Urinary bladder (tissue), 4 donors: ENCODE results near the gene KRT38. TPM values are rescaled to one million over a fixed set of nuclear protein-coding genes. Genes with fewer than 3 reads are reported as not detected.

Experiments used
- DNase-seq: peaks from one replicate; pipeline ENCODE4 v3.0.0-alpha.2; 2015; ENCODE audit errors: extremely low spot score
- H3K27ac ChIP-seq: one replicate; pipeline ENCODE4 v1.5.1; 2013; ENCODE audit warnings: low read depth, mild to moderate bottlenecking, moderate library complexity
- H3K36me3 ChIP-seq: one replicate; pipeline ENCODE4 v1.6.1; 2013; ENCODE audit warnings: mild to moderate bottlenecking, moderate library complexity; ENCODE audit not compliant: insufficient read depth
- H3K4me1 ChIP-seq: one replicate; pipeline ENCODE4 v1.6.1; 2013; ENCODE audit warnings: mild to moderate bottlenecking, moderate library complexity; ENCODE audit not compliant: insufficient read depth
- H3K4me3 ChIP-seq: one replicate; pipeline ENCODE4 v1.5.1; 2013; ENCODE audit warnings: low read depth, low read length
- WGBS: extraction: QIAGEN DNeasy Blood & Tissue Kit; methylation state at CpG from one replicate; pipeline ENCODE4 v1.1.7; 2013; 5-methylcytosine and 5-hydroxymethylcytosine counted together
- polyA plus RNA-seq: library from polyadenylated mRNA; stranded (reverse); fragments of 200-250 nt; gene quantifications from one replicate; pipeline ENCODE4 v1.2.3, GENCODE V29; 2013
- total RNA-seq: library from RNA; depleted of rRNA; stranded (reverse); fragments of >200 nt; gene quantifications from one replicate; pipeline ENCODE4 v1.2.3, GENCODE V29; 2014
- donor health status: healthy with polysubstance abuse.
- donor health status: healthy.

KRT38 gene
- total RNA-seq (not detected), polyA plus RNA-seq (not detected)

- Histone ChIP-seq H3K4me1 (no peaks in the 10 kb centered on the region), H3K27ac (no peak within 1 kb of the TSS), H3K4me3 (no peak within 1 kb of the TSS), H3K36me3 (no peaks in the 10 kb centered on the region)
- no peak for DNase-seq
- WGBS: 94% methylated on average over 10 of the region's 10 CpGs
Observed at GRCh38 chr17:41440531-41441033, at the start of gene KRT38. Gene KRT38, minus strand, starts transcription at chr17:41440983. Its CDS starts 62 bp downstream, at chr17:41440921.

GRCh38 chr17:41489531-41489930 is 48.7 kb upstream of the KRT38 start, which contains the start of gene KRT36:
Gene KRT36, minus strand, starts transcription at chr17:41489910. Its CDS starts 46 bp downstream, at chr17:41489864.
- no peaks in the 10 kb centered on the region for H3K36me3 ChIP-seq
- WGBS: 93% methylated on average over 12 of the region's 12 CpGs
- no peak for DNase-seq
- H3K4me1 ChIP-seq: no peaks in the 10 kb centered on the region
- no peak within 1 kb of the TSS for H3K27ac ChIP-seq
- H3K4me3 ChIP-seq: no peak within 1 kb of the TSS

- WGBS: 69% methylated on average over 29 of the region's 29 CpGs
Observed at GRCh38 chr17:41486809-41487530, 46.2 kb upstream of the KRT38 start.

GRCh38 chr17:41486316-41486715 is 45.5 kb upstream of the KRT38 start:
- DNase-seq: no peak
- H3K27ac ChIP-seq: no peak overlapping the region
- H3K36me3 ChIP-seq: no peaks in the 10 kb centered on the region
- WGBS: 91% methylated on average over 13 of the region's 13 CpGs
- no peaks in the 10 kb centered on the region for H3K4me1 ChIP-seq
- no peak overlapping the region for H3K4me3 ChIP-seq

More at GRCh38 chr17:41486809-41487530, 46.2 kb upstream of the KRT38 start:
- no peak overlapping the region for H3K4me3 ChIP-seq
- no peaks in the 10 kb centered on the region for H3K36me3 ChIP-seq
- H3K27ac ChIP-seq: no peak overlapping the region
- no peaks in the 10 kb centered on the region for H3K4me1 ChIP-seq
- DNase-seq: no peak

GRCh38 chr17:41484920-41485904 is 44.4 kb upstream of the KRT38 start:
- Histone ChIP-seq H3K27ac (no peak overlapping the region), H3K4me3 (no peak overlapping the region), H3K4me1 (no peaks in the 10 kb centered on the region), H3K36me3 (no peaks in the 10 kb centered on the region)
- WGBS: 87% methylated on average over 8 of the region's 8 CpGs
- no peak for DNase-seq

- H3K4me1 ChIP-seq: no peaks in the 10 kb centered on the region
- no peak overlapping the region for H3K27ac ChIP-seq
- no peak overlapping the region for H3K4me3 ChIP-seq
- H3K36me3 ChIP-seq: no peaks in the 10 kb centered on the region
- DNase-seq: no peak
- WGBS: 54% methylated on average over 7 of the region's 7 CpGs
Observed at GRCh38 chr17:41483991-41484826, 43.4 kb upstream of the KRT38 start.

- WGBS: 39% methylated on average over 9 of the region's 9 CpGs
- Histone ChIP-seq H3K4me1 (no peaks in the 10 kb centered on the region), H3K4me3 (no peak overlapping the region), H3K27ac (no peak overlapping the region), H3K36me3 (no peaks in the 10 kb centered on the region)
- no peak for DNase-seq
Observed at GRCh38 chr17:41483531-41483930, 42.7 kb upstream of the KRT38 start.

GRCh38 chr17:41481036-41481435 is 40.3 kb upstream of the KRT38 start, which contains the start of gene KRT35:
Gene KRT35, minus strand, starts transcription at chr17:41481151. Its CDS starts 54 bp downstream, at chr17:41481097.
- no peak for DNase-seq
- Histone ChIP-seq H3K27ac (no peak within 1 kb of the TSS), H3K4me1 (no peaks in the 10 kb centered on the region), H3K36me3 (no peaks in the 10 kb centered on the region), H3K4me3 (no peak within 1 kb of the TSS)
- WGBS: 89% methylated on average over 2 of the region's 2 CpGs

- DNase-seq: no peak
Observed at GRCh38 chr17:41480581-41480980, 39.8 kb upstream of the KRT38 start.

GRCh38 chr17:41480136-41480535 is 39.4 kb upstream of the KRT38 start:
- Histone ChIP-seq H3K4me3 (no peak overlapping the region), H3K36me3 (no peaks in the 10 kb centered on the region), H3K4me1 (no peaks in the 10 kb centered on the region), H3K27ac (no peak overlapping the region)
- DNase-seq: no peak
- WGBS: 46% methylated on average over 2 of the region's 2 CpGs

More at GRCh38 chr17:41480581-41480980, 39.8 kb upstream of the KRT38 start:
- Histone ChIP-seq H3K27ac (no peak overlapping the region), H3K4me1 (no peaks in the 10 kb centered on the region), H3K4me3 (no peak overlapping the region), H3K36me3 (no peaks in the 10 kb centered on the region)
- WGBS: 96% methylated on average over 10 of the region's 10 CpGs

- Histone ChIP-seq H3K27ac (no peak overlapping the region), H3K4me3 (no peak overlapping the region), H3K36me3 (no peaks in the 10 kb centered on the region), H3K4me1 (no peaks in the 10 kb centered on the region)
- no peak for DNase-seq
- whole genome bisulfite sequencing: 85% methylated on average over 8 of the region's 8 CpGs
Observed at GRCh38 chr17:41478237-41478636, 37.5 kb upstream of the KRT38 start.

- Histone ChIP-seq H3K4me3 (no peak overlapping the region), H3K4me1 (no peaks in the 10 kb centered on the region), H3K36me3 (no peaks in the 10 kb centered on the region), H3K27ac (no peak overlapping the region)
- no peak for DNase-seq
- WGBS: 91% methylated on average over 22 of the region's 22 CpGs
Observed at GRCh38 chr17:41476866-41477815, 36.4 kb upstream of the KRT38 start.
